GM18505 (cell line): ENCODE measurements around the gene DPM2.

Experiments used
- ATAC-seq: cut with Tn5 transposase; IDR thresholded peaks from one replicate; pipeline ENCODE4 v1.9.1; 2021; ENCODE audit not compliant: unreplicated experiment
- POLR2A ChIP-seq: IDR thresholded peaks from 4 replicates; pipeline ENCODE4 v1.6.1; 2011; ENCODE audit warnings: borderline replicate concordance; ENCODE audit not compliant: insufficient read depth, insufficient read length; ENCODE audit errors: extremely low read depth

DPM2 gene

DNA sequence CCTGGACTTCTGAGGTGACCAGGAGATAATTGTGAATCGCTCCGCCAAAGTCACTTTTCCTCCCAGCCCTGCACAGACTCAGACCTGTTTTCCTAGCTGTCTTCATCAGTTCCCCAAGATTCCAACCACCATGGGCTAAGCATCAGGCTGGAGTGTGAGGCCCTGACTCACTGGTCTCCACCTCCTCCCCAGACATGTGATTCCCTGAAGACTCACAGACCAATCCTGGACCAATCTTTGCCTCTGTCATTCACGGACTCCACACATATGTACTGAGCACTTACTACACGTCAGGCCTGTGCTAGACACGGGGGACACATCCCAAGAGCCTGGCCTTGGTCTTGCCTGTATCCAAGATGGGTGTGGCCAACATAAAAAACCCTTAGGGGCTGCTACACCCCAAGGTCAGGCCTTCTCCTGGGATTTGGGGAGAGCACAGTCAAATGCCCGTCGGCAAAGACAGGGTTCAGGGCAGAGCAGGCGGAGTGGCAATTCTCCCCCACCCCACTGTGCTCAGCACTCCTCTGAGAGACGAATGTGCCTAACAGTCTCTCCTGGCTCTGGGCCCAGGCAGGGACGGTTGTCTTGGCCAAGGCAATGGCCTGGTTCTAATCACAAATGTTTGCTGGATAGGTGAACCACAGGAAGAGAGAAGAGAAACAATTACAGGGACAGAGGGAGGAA is 31.2 kb upstream of the DPM2 start:
- no peak for TF ChIP-seq POLR2A
- no peak for ATAC-seq

DNA sequence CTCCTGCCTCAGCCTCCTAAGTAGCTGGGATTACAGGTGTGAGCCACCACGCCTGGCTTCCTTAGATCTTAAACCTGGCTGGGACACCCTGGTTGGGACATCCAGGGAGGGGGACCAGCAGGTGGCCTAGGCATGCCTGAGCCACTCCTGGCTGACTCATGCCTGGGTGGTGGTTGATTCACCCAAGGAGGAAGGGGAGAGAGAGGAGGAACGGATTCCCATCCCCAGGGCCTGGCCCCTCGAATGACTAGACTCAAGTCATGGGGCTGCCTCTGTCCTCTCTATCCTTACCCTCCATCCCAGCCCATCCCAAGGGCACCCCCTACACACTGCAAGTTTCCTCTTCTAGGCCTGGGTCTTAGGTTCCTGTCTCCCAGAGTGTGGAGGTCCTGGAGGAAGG is 30.4 kb upstream of the DPM2 start:
- TF ChIP-seq POLR2A: no peak
- no peak for ATAC-seq

DNA sequence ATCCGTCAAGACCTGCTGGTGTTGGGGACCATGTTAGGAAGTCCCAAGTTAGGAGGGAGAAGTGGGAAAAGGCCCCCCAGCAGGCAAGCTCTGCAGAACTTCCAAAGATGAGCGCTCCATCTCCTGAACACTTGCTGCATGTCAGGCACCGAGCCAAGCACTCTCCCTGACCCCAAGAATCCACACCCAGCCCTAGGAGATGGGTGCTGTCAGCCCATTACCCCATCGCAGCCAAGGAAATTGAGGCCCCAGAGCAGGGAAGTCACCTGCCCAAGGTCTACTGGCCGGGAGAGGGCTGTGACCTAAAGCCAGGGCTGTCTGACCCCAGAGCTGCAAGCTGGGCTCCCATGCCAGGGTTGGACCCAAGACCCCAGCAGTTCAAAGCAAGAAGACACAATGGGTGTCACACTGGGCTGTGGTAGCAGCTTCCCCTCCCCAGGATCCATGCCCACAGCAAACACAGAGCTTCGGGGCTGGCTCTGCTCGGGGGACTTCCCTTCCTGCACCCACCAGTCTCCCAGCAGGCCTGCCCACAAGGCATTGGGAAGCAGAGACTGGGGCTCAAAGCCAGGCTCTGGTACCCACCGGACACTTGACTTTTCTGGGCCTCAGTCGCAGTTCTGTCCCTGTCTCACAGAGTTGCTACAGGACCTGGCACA is 29.6 kb upstream of the DPM2 start:
- no peak for TF ChIP-seq POLR2A
- ATAC-seq: no peak

DNA sequence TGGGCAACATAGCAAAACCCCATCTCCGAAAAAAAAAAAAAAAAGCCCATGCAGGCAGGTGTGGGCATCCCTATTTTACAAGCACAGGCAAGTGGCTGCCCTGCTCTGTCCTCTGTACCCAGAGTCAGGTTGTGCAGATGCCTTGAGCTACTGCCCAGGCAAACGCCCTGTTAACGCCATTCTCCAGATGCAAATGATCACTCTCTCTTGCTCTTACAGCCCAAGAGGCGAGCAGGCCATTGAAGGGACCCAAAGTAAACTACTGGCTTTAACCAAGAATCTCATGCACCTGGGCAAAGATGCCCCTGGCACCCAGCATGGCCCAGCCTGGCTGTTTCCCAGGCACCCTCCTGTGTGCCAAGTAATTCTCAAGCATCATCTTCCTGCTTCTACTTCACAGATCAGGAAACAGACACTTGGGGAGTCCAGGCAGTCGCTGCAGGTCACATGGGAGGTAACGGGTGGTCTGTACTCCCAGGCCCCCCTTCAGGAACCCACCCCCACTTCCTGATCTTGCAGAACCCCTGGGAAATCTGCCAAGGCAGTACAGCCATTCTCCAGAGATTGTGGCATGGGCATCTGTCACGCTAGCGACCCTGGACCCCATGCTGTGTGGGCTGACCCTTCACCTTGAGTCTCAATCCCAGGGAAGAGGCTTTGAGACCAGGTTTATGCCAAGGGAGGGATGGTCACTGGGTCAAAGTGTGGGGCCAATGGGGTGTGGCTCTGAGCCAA is 28.9 kb upstream of the DPM2 start:
- no peak for ATAC-seq
- TF ChIP-seq POLR2A: no peak

DNA sequence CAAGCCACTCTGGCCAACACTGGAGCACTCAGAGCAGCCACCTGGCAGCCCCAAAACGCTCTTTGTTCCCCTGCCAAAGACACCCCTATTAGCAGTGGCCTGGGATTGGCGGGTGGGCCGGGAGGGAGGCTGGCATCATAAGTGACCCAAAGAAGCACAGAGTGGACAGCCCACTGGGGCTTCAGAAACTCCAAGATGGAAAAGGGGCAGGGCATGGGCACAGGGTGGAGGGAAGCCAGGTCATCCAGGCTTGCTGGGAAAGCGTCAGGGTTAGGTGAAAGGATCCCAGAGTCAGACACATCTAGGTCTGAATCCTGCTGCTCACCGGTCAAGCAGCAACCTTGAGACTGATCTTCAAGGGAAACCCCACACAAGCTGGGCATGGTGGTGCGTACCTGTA is 28.3 kb upstream of the DPM2 start:
- no peak for TF ChIP-seq POLR2A
- ATAC-seq: no peak

DNA sequence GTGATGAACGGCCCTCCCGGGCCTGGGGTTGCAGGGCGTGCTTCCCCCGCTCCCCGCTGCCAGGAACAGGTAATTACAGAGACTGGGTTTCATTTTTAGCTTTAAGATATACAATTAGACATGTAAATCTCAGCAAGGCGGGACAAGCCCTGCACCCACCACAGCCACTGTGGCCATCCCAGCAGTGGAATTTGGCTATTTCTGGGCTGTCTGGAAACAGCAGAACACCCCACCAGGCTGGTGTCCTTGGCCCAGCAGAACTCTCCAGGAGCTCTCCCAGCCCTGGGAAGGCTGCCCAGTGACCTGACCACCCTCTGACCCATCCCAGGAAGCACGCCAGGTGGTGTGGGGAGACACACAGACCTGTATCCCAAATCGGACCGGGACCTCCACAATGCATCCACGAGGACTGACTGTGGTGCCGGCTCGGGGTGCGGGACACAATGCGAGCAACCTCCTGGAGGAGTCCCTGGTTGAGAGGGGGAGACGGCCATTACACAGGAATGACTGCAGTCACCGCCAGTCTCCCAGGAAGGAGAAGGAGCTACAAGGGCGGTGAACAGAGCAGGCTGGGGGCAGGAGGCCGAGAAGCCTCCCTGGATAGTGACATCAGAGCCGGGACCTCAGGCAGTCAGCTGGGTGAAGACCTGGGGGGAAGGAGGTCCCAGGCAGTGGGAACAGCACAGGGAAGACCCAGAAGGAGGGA is 25.9 kb upstream of the DPM2 start:
- TF ChIP-seq POLR2A: no peak
- no peak for ATAC-seq

DNA sequence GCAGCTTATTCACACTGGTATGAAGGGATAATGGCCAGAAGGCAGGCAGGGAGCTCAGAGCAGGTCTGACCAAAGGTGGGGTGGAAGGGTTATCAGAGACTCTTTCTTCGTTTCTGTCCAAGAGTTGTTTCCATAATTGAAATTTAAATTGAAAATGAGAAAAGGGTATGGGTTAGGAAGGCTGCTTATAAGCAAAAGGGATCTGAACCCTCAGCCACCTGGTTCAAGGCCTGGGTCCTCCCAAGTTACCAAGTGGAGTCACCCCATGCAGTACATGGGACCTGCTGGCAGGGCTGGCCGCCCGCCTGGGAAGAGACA is 25.3 kb upstream of the DPM2 start:
- no peak for TF ChIP-seq POLR2A
- ATAC-seq: no peak

DNA sequence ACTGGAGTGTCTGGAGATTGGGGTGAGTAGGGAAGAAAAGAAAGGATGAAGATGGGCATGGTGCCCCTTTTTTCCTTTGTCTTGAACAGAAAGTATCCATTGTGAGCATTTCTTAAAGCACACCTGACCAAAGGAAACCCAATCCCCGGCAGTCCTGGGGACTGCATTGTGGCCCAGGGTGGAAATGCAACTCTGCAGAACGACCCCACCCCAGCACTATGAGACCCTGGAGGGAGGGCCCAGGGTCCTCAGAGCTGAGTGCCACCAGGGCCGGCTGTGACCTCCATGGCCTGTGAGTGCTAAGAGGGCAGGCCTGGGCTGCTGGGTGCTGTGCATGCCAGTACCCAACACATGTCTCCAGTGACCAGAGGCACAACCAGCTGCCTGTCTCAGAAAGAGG is 24.6 kb upstream of the DPM2 start:
- no peak for ATAC-seq
- TF ChIP-seq POLR2A: no peak

DNA sequence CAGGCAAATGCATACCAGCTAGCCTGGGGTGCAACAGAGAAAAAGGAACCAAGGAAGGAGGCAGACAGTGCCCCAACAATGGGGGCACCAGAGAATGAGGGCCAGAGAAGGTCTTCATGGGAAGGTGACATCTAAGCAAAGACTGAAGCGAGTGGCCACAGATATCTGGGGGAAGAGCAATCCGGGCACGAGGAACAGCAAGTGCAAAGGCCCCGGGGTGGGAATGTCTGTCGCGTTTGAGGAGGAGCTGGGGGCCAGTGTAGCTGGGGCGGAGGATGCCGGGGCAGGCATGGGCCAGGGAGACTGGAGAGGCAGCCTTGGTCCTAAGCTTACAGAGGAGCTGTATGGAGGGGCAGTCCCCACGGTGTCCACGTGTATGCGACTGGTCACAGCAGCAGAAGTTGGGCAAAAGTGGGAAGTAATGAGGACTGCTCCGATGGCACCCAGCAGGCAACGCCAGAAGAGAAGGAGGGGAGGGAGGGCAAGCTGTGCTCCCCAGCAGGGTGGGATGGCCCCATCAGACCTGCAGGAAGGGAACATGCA is 24.0 kb upstream of the DPM2 start:
- TF ChIP-seq POLR2A: no peak
- no peak for ATAC-seq

DNA sequence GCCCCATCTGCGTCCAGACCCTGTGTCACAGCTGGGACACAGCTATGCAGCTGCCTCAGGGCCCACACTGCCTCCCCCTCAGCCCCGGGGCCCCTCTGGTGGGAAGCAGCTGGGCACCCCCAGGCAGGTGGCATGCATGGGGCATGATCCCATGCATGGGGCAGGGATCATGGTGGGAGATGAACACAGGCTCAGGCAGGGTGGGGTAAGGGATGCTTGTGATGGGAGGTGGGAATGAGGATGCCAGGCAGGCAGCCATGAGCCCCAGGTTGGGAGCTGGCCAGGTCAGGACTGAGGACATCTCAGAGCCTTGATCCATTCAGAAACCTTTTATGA is 23.5 kb upstream of the DPM2 start:
- no peak for ATAC-seq
- no peak for TF ChIP-seq POLR2A

DNA sequence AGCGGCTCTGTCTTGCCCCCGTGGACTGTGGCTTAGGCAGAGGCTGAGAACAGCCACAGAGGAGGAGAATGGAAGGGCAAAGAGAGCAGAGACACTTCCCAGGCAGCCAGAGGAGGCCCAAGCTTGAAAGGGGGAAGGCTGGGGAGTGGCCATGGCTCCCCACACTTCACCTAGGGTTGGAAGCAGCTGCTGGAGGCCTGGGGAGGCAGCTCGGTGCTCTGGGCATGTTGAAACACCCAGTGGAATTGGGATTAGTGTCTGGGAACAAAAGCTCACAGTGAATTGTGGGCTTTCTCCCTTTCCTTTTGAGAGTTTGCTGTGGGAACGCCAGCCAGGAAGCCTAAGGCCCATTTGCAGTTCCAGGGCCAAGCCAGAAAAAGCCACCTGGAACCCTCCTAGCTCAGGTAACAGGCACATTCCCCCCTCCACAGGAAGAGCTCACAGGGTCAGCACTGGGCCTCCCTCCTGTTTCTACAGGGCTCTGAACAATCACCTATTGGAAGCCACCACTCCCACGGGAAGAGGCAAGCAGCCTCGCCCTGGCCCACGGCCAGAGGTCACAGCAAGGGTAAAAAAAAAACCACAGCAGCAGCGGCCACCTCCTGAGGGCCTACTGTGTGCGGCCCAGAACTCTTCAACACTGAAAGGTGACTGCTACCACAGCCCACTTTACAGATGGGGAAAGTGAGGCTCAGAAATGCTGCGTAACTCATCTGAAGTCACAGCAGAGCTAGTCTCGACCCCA is 22.9 kb upstream of the DPM2 start:
- no peak for TF ChIP-seq POLR2A
- ATAC-seq: no peak

DNA sequence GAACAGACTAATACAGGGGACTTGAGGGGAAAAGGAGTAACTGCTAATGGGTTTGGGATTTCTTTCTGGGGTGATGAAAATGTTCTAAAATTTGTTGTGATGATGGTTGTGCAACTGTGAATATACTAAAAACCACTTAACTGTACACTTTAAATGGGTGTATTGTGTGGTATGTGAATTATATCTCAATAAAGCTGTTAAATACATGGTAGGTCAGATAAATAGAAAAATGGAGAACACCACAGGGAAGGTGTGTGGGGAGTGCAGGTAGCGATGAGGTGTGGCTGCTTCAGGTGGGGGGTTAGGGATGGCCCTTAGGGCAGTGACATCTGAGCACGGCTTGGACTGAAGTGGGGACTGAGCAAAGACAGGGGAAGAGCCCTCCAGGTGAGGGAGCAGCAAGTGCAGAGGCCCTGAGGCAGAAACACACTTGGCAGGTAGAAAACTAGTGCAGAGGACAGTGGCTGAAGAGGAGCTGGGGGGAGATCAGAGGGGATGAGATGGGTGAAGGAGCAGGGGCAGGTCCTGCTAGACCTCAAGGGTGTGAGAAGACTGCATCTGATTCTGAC is 22.3 kb upstream of the DPM2 start:
- no peak for TF ChIP-seq POLR2A
- no peak for ATAC-seq

DNA sequence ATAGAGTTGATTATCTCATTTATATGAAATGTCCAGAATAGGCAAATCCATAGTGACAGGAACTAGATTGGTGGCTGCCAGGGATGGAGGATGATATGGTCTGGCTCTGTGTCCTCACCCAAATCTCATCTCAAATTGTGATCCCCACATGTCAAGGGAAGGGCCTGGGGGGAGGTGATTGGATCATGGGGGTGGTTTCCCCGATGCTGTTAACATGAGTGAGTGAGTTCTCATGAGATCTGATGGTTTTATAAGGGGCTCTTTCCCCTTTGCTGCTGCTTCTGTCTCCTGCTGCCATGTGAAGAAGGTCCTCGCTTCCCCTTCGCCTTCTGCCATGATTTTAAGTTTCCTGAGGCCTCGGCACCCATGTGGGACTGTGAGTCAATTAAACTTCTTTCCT is 21.7 kb upstream of the DPM2 start:
- no peak for TF ChIP-seq POLR2A
- ATAC-seq: no peak

DNA sequence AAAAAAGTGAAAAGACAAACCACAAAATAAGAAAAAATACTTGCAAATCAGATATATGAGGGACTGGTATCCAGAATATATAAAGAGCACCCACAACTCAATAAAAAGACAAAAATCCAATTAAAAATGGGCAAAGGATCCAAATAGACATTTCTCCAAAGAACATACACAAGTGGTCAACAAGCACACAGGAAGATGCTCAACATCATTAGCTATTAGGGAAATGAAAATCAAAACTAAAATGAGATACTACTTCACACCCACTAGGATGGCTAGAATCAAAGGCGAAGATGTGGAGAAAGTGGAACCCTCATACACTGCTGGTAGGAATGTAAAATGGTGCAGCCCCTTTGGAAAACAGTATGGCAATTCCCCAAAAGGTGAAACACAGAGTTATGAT is 21.1 kb upstream of the DPM2 start:
- no peak for TF ChIP-seq POLR2A
- no peak for ATAC-seq
